Measurements from ENCODE around the gene KIZ.
A peak's percentile ranks its signal among the peaks of the same experiment; 100 is the strongest.
"Not testable (repeated sequence)": the region's sequence is repeated elsewhere in the genome, so short reads cannot be mapped to it uniquely, and the experiment has no call there.

Gene KIZ

DNA sequence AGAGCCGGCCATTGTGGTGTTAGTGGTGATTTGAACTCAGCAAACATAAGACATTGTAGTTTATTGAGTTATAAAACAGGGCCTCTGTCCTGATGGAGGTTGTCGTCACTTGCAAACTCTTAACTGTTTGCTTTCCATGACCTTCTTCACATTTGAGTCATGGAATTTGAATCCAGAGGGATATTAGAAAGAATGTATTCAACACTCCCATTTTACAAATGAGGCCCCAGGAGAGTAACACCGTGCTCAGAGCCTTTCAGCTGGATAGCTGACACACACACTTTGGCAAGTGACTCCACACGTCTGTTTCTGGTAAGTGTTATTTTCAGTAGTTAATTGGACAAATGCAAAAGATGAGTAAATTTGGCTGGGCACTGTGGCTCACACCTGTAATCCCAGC is 104.8 kb downstream of the KIZ start:
- ATAC-seq (no peak), DNase-seq (no peak)

GRCh38 chr20:21232546-21233280 is 106.8 kb downstream of the KIZ start:
- no peak for DNase-seq
- no peak for ATAC-seq

GRCh38 chr20:21234324-21234723 is 108.4 kb downstream of the KIZ start:
- no peak for DNase-seq
- no peak for ATAC-seq

GRCh38 chr20:21234806-21235483 is 109.1 kb downstream of the KIZ start:
- ATAC-seq: no peak

DNA sequence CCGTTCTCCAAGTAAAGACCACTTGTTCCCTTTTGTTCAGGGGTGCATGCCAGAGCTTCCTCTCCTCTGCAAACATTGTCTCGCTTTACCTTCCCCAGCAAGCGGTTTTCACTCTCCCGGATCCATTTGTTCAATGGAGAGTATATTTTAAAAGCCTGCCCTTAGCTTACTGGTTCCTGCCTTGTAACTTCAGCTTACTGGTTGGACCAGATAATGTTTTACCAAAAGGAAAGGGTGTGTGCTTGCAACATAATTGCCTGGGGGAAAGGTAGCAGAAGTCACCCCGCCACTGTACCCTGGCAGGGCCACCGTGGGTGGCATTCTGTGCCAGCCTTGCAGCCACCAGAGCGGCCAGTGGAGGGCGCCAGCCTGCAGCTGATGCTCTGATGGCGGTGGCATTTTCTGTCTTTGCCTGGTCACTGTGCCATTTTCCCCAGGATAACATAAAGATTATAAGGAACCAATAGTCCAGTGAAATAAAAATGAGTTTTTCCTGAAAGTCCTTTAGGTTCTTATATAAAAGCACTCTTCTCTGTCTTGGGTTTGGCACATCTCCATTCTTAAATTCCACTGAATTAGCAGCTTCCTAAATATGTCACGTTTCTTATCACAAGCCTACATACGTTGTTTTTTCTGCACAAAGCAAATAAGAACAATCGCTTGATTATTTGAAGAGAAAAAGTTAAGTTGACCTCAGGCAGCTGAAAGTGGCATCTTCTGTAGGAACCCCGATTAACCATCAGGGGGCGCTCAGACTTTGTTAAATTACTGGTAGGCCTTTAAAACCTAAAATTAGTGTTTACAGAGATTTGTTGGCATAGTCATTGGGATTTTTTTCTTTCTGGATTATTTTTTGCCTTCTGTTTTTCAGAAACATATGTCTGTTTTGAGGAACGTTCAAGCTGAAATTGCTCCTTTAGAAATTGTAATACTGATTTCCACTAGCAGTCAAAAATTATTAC is 109.9 kb downstream of the KIZ start:
- DNase-seq: peak; percentile 78
- peak; percentile 72 for ATAC-seq

More at GRCh38 chr20:21234806-21235483, 109.1 kb downstream of the KIZ start:
- DNase-seq: no peak

DNA sequence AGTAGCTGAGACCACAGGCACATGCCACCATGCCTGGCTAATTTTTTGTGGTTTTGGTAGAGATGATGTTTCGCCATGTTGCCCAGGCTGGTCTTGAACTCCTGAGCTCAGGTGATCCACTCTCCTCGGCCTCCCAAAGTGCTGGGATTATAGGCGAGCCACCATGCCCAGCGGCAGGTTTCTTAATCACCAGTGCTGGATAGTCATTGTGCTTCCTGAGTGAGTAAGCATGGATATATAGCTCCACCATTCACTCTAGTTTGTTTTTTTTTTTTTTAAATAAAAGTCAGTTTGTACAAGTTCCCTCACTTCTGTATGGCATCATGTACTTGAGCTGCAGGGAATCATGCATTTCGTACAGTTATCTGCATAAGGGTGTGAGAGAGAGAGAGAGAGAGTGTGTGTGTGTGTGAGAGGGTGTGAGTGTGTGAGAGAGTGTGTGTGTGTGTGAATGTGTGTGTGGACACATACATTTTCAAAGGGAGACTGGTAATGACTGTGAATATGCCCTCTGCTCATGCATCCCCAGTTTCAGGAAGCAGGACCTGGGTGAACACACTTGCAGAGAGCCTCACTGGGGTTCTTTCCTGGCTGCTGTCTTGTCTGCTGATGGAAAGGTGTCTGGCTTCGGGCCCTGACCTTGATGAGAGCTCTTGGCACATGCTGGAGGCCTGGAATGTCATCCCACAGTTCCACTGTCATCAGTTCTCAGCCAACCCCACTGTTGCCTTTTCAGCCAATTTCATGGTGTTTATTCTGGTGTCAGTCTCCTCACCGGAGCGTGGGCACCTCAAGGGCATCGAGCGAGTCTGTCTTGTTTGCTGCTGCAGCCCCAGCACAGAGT is 112.3 kb downstream of the KIZ start:
- DNase-seq (no peak), ATAC-seq (no peak)

DNA sequence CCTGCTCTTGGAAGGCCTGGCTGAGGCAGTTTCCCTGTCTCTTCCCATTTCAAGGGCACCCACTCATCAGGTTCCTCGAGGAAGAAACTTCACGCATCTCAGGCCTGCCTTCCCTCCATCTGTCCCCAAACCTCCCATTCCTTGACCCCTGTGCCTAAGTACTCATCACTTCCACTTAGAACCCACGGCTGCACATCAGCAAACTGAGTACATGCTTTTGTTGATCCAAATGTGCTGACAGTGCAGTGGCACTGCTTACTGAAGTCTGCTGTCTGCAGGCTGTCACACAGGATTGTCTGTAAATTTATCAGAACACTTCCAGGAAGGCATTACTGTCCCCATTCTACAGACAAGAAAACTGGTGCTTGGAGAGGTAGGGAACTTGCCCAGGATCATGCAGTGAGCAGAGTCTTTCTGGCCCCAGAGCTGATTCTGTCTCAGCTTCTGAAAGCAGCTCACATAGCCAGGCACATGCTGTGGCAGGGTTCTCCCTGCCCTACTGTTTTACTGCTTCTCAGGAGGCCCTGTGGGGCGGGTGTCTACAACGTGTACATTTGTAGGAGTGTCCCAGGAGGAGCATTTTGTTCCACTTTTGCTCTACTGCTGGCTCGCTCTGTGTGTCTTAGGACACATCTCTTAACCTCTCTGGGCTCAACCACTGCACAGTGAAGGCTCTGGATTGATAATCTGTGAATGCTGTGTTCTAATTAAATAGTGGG is 113.1 kb downstream of the KIZ start:
- DNase-seq (no peak), ATAC-seq (no peak)

DNA sequence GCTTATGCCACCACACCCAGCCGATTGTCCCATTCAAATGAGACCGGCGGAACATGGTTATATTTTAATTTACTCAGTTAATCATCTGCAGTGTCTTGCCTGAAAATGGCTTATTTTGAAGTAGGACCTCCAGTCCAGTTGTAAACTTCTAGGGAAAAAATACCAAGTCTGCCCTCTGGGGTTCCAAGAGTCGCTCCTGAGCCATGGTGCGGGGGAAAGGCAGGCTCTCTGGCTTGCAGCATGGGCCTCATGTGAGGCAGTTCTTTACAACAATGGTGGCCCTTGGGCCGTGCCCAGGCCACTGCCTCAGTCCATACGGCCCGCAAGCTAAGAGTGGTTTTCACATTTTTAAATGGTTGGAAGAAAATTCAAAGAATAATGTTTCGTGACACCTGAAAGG is 114.5 kb downstream of the KIZ start:
- ATAC-seq (no peak), DNase-seq (no peak)

DNA sequence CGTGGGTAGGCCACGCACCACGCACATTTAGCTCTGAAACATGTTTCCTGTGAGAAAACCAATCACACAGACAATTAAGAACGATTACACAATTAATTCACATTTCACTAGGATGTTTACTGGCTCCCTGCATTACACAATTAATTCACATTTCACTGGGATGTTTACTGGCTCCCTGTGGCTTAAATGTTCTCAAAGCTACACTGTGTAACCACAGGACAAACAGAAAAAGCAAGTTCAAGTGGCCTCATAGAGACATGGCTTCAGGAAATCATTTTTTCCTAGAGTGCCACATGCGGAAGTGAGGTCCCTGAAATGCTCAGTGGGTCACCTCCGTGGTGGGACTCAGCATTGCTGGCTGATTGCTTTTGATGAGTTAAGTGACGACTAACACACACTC is 115.5 kb downstream of the KIZ start:
- ATAC-seq: no peak
- DNase-seq: no peak

- DNase-seq (no peak), ATAC-seq (no peak)
Observed at GRCh38 chr20:21243811-21244210, 117.9 kb downstream of the KIZ start.

DNA sequence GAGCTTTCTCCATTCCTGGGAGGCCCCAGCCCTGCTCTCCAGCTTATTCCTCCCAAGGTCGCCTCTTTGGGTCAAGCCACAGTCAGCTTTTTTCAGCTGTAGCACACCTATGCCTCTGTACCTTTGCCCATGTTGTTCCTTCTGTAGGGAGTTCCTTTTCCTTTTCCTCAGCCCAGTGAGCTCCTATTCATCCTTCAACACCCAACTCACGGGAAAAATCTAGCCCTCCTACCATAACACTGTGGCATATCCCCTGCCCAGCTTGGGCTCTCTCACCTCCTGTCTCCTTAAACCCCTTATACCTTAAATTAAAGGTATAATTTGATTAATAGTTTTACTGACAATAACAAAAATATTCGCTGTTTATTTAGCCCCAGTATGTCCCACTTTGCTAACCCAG is 118.9 kb downstream of the KIZ start:
- ATAC-seq: no peak
- no peak for DNase-seq

GRCh38 chr20:21246161-21246560 is 120.3 kb downstream of the KIZ start:
- no peak for ATAC-seq
- DNase-seq: no peak

DNA sequence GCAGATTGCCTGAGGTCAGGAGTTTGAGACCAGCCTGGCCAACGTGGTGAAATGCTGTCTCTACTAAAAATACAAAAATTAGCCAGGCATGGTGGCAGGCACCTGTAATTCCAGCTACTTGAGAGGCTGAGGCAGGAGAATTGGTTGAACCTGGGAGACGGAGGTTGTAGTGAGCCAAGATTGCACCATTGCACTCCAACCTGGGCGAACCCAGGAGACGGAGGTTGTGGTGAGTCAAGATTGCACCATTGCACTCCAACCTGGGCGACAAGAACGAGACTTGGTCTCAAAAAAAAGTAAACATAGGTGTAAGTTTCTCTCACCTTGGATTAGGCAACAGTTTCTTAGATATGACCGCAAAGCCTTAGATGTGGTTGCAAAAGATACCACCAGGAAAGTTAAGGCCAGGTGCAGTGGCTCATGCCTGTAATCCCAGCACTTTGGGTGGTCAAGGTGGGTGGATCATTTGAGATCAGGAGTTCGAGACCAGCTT is 121.8 kb downstream of the KIZ start:
- DNase-seq, ATAC-seq: not testable (repeated sequence)

- peak; percentile 44 for DNase-seq
- ATAC-seq: peak; percentile 96
Observed at GRCh38 chr20:21251278-21251677, 125.4 kb downstream of the KIZ start.

DNA sequence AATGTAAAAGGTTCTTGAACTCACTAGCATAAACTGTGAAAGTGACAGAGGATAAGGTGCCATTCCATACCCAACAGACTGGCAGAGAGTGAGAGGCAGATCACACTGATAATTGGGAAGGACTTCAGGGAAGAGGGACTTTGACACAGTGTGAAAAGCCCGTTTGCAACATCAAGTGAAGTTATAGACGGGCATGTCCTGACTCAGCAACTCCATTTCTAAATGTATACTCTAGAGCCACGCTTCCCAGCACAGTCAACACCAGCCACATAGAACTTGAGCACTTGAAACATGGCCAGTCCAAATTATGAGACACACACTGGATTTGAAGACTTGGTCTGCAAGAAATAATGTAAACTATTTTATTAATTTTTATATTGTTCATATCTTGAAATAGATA is 131.3 kb downstream of the KIZ start:
- ATAC-seq (no peak), DNase-seq (no peak)

- DNase-seq (no peak), ATAC-seq (no peak)
Observed at GRCh38 chr20:21258411-21258810, 132.5 kb downstream of the KIZ start.

GRCh38 chr20:21259346-21259745 is 133.5 kb downstream of the KIZ start:
- no peak for DNase-seq
- no peak for ATAC-seq

DNA sequence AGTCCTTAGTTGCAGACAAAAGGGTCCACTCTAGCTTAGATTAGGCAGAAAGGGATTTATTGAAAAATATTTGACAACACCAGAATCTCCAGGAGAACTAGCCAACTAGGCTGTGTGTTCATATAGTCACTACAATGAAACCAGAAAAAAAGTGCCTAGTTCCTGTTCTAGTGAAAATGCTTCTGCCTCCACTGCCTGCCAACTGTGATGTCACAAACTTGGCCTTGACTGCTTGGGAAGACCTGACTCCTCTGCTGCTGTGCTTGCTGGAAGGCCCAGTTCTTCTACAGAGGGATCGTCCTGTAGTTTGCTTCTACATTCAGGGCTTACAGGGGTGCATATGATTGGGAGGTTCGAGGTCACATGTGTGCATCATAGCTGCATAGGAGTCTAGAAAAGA is 136.9 kb downstream of the KIZ start:
- DNase-seq (no peak), ATAC-seq (no peak)

GRCh38 chr20:21265261-21266190 is 139.6 kb downstream of the KIZ start:
- ATAC-seq: no peak
- no peak for DNase-seq

DNA sequence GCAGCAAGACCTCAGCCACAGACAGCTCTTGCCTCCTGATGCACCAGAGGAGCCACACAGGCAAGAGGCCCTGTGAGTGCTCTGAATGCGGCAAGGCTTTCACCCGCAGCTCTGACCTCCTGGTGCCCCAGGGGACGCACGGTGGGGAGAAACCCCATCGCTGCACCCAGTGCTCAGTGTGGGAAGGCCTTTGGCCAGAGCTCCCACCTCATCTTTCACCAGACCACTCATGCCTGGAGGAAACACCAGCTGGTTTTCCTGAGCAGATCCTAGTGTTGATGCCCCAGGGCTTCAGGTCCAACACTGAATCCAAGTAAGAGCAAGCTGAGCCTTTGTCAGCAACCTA is 140.3 kb downstream of the KIZ start:
- DNase-seq (no peak), ATAC-seq (no peak)

Data from stimulated activated naive CD8-positive, alpha-beta T cell treated with anti-CD3 and anti-CD28 coated beads, Interleukin-15, Interleukin-2, amounts not matched to agents 100 U/mL and 50 U/mL, for 24 hours (primary cell).